Natural killer cell (primary cell): Measurements from ENCODE around the gene DNAJC4. TPM values are rescaled to one million over a fixed set of nuclear protein-coding genes. Genes with fewer than 3 reads are reported as not detected.

Source experiments
- ATAC-seq, 3 donors: fragments of 150-1000 bp in 2 of 3; fragments of 200-7000 bp in 1 of 3; cut with Tn5 transposase; 1 replicate in 1 of 3; 2 replicates in 2 of 3; pipeline ENCODE4 v1.10.0; 2021; ENCODE audit warnings: mild to moderate bottlenecking in 2 of 3, moderate library complexity in 2 of 3
- DNase-seq, 2 donors: peaks; one replicate each; pipeline versions ENCODE4 v3.0.0 to v3.0.0-alpha.2; 2013 to 2021; ENCODE audit warnings: mixed read lengths in 1 of 2
- H3K27ac ChIP-seq: one replicate; pipeline ENCODE4 v1.5.1; 2013; ENCODE audit warnings: mild to moderate bottlenecking, low read length
- H3K27me3 ChIP-seq: one replicate; pipeline ENCODE4 v1.6.1; 2013; ENCODE audit warnings: low read length; ENCODE audit not compliant: control insufficient read depth, insufficient read depth
- H3K36me3 ChIP-seq: one replicate; pipeline ENCODE4 v1.6.1; 2013; ENCODE audit warnings: low read length; ENCODE audit not compliant: control insufficient read depth, insufficient read depth
- H3K4me1 ChIP-seq: one replicate; pipeline ENCODE4 v1.6.1; 2013; ENCODE audit warnings: low read length; ENCODE audit not compliant: control insufficient read depth, insufficient read depth
- H3K4me3 ChIP-seq: one replicate; pipeline ENCODE4 v1.5.1; 2013; ENCODE audit warnings: low read length
- H3K9me3 ChIP-seq: one replicate; pipeline ENCODE4 v1.6.1; 2013; ENCODE audit warnings: low read length; ENCODE audit not compliant: control insufficient read depth, insufficient read depth
- H3K27ac Mint-ChIP-seq, 2 donors: one replicate each; pipeline ENCODE4 v1.8.0; 2022; ENCODE audit warnings: mild to moderate bottlenecking in 2 of 2, mixed read lengths in 2 of 2, moderate library complexity in 1 of 2
- H3K27me3 Mint-ChIP-seq, 2 donors: one replicate each; pipeline ENCODE4 v1.8.0; 2022; ENCODE audit warnings: low read depth in 2 of 2, mixed read lengths in 2 of 2
- H3K36me3 Mint-ChIP-seq: one replicate; pipeline ENCODE4 v1.8.0; 2022; ENCODE audit warnings: mixed read lengths
- H3K4me1 Mint-ChIP-seq, 2 donors: one replicate each; pipeline ENCODE4 v1.8.0; 2022; ENCODE audit warnings: mixed read lengths in 2 of 2
- H3K4me3 Mint-ChIP-seq: one replicate; pipeline ENCODE4 v1.8.0; 2022; ENCODE audit warnings: mild to moderate bottlenecking, moderate library complexity, mixed read lengths
- H3K9me3 Mint-ChIP-seq, 2 donors: one replicate each; pipeline ENCODE4 v1.8.0; 2022; ENCODE audit warnings: mixed read lengths in 2 of 2
- WGBS: methylation state at CpG from one replicate; pipeline ENCODE4 v1.1.7; 2013; ENCODE audit warnings: missing lambda C conversion rate; ENCODE audit not compliant: insufficient coverage; 5-methylcytosine and 5-hydroxymethylcytosine counted together
- intact Hi-C: fragments of 100-400 bp; cut with micrococcal nuclease; formaldehyde crosslinking; loops from one replicate; pipeline ENCODE4 v1.14.2; 2022
- total RNA-seq, 4 donors: library from RNA; stranded (reverse); fragments of 120-200 nt in 1 of 4; gene quantifications; one replicate each; pipeline versions ENCODE4 v1.2.3 to v1.2.4, GENCODE V29; 2013 to 2022
- TF ChIP-seq, protein P1 (sequence below): fragments of 200-600 bp; IDR thresholded peaks from one replicate; pipeline ENCODE4 v1.8.0; 2022; ENCODE audit warnings: antibody characterized with exemption

DNAJC4 gene
- total RNA-seq, 3 donors from 2014 or later (not counting 1 experiment from before 2014, with no cell fraction given): 45.0 to 47.0 (median 46.6) TPM

DNA sequence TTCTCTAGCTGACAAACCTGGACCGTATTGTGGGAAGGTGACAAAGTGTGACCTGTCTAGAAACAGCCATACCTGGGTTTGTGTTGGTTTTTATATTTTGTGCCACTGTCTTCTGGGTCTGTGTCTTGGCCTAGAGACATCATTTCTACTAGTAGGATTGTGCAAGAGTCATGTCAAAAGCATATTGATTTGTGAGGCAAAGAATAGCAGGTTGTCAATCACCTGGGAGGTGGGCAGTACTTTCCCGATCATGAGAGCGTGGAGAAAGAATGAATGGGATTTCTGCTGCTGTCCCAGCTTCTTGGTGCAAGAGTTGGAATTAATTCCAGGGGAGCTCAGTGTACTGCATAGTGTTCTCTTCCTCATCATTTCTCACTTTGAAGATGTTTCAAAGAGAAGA lies 28.8 kb upstream of the DNAJC4 start:
- Histone ChIP-seq H3K4me3 (no peak overlapping the region), H3K27ac (no peak overlapping the region), H3K9me3 (no peaks in the 10 kb centered on the region), H3K27me3 (no peaks in the 10 kb centered on the region), H3K4me1 (peaks cover 25% of the 10 kb centered on the region), H3K36me3 (peaks cover 68% of the 10 kb centered on the region)
- Mint-ChIP-seq H3K36me3 (peaks cover 14% of the 10 kb centered on the region), H3K9me3 (no peaks in the 10 kb centered on the region), H3K4me1 (peaks cover 17 to 25% of the 10 kb centered on the region in 2 donors), H3K4me3 (no peak overlapping the region), H3K27ac (peak overlapping the region in 1 of 2 donors; percentile 48), H3K27me3 (no peaks in the 10 kb centered on the region)
- 89% methylated on average over 3 of the region's 3 CpGs for WGBS
- DNase-seq (no peak), ATAC-seq (no peak)
- TF ChIP-seq, protein P1, sequence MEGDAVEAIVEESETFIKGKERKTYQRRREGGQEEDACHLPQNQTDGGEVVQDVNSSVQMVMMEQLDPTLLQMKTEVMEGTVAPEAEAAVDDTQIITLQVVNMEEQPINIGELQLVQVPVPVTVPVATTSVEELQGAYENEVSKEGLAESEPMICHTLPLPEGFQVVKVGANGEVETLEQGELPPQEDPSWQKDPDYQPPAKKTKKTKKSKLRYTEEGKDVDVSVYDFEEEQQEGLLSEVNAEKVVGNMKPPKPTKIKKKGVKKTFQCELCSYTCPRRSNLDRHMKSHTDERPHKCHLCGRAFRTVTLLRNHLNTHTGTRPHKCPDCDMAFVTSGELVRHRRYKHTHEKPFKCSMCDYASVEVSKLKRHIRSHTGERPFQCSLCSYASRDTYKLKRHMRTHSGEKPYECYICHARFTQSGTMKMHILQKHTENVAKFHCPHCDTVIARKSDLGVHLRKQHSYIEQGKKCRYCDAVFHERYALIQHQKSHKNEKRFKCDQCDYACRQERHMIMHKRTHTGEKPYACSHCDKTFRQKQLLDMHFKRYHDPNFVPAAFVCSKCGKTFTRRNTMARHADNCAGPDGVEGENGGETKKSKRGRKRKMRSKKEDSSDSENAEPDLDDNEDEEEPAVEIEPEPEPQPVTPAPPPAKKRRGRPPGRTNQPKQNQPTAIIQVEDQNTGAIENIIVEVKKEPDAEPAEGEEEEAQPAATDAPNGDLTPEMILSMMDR: no peak
- intact Hi-C loops: loop anchor here (5.0 kb wide), 1 partner anchor 451 kb away; no protein-coding TSS in a partner anchor

DNA sequence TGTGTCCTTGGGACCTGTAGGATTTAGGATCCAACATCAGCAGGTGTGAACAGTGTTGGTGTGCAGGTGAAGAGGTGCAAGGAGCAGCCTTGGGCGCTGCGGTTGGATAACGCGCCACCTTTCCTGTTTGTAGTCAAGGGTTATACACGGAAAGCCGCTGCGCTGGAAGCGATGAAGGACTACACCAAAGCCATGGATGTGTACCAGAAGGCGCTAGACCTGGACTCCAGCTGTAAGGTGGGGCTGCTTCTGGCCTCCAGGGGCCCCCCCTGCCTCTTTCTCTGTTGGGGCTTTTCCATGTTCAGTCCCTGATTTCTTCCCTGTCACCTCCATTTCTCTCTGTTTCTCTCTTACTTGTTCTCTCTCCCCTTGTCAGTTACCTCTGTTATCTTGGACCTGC lies 27.4 kb upstream of the DNAJC4 start:
- no peak for DNase-seq
- H3K36me3 Mint-ChIP-seq: peaks cover 6% of the 10 kb centered on the region
- over 99% methylated on average over 9 of the region's 9 CpGs for WGBS
- TF ChIP-seq, protein P1: no peak
- intact Hi-C loops: loop anchor here (5.0 kb wide), 1 partner anchor 449 kb away; no protein-coding TSS in a partner anchor
- H3K4me3 Mint-ChIP-seq: no peak overlapping the region
- no peak overlapping the region for H3K27ac Mint-ChIP-seq
- no peak for ATAC-seq
- H3K9me3 Mint-ChIP-seq: no peaks in the 10 kb centered on the region
- no peaks in the 10 kb centered on the region for H3K27me3 Mint-ChIP-seq
- H3K27me3 ChIP-seq: no peaks in the 10 kb centered on the region
- no peaks in the 10 kb centered on the region for H3K9me3 ChIP-seq
- H3K4me1 ChIP-seq: peaks cover 37% of the 10 kb centered on the region
- H3K36me3 ChIP-seq: peaks cover 53% of the 10 kb centered on the region
- H3K27ac ChIP-seq: no peak overlapping the region
- no peak overlapping the region for H3K4me3 ChIP-seq
- H3K4me1 Mint-ChIP-seq: peaks cover 22 to 37% of the 10 kb centered on the region in 2 donors

DNA sequence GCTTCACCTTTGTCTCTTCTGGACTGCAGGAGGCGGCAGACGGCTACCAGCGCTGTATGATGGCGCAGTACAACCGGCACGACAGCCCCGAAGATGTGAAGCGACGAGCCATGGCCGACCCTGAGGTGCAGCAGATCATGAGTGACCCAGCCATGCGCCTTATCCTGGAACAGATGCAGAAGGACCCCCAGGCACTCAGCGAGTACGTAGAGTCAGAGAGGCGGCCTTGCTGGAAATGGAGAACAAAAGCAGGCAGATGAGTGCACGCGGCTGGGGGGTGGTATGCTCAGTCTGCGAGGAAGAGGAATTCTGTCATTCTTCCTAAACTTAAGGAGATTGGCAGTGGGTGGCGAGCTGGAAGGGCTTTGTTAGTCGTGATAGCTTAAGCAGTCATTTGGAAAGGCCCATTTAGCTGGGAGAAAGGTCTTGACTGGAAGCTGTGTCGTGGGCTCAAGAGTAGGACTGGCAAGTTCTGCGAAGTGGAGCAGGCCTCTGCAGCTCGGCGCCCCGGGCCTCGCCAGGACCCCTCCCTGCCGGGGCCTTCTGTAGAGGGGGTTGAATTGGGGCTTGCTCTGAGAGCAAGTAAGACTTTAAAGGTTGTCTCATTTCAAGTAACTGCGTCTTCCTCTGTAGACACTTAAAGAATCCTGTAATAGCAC lies 26.8 kb upstream of the DNAJC4 start:
- intact Hi-C loops: loop anchor here (1.0 to 5.0 kb wide), 2 partner anchors 101 to 449 kb away; no protein-coding TSS in a partner anchor
- H3K4me3 ChIP-seq: no peak overlapping the region
- H3K27ac Mint-ChIP-seq: no peak overlapping the region
- no peaks in the 10 kb centered on the region for H3K9me3 Mint-ChIP-seq
- H3K27me3 Mint-ChIP-seq: no peaks in the 10 kb centered on the region
- DNase-seq (no peak), ATAC-seq (no peak)
- no peak overlapping the region for H3K27ac ChIP-seq
- peak overlapping the region; percentile 35 for H3K4me3 Mint-ChIP-seq
- peaks cover 22 to 43% of the 10 kb centered on the region in 2 donors for H3K4me1 Mint-ChIP-seq
- no peaks in the 10 kb centered on the region for H3K27me3 ChIP-seq
- peaks cover 6% of the 10 kb centered on the region for H3K36me3 Mint-ChIP-seq
- H3K4me1 ChIP-seq: peaks cover 43% of the 10 kb centered on the region
- H3K36me3 ChIP-seq: peaks cover 52% of the 10 kb centered on the region
- no peaks in the 10 kb centered on the region for H3K9me3 ChIP-seq
- 97% methylated on average over 27 of the region's 27 CpGs for WGBS
- TF ChIP-seq, protein P1: no peak

DNA sequence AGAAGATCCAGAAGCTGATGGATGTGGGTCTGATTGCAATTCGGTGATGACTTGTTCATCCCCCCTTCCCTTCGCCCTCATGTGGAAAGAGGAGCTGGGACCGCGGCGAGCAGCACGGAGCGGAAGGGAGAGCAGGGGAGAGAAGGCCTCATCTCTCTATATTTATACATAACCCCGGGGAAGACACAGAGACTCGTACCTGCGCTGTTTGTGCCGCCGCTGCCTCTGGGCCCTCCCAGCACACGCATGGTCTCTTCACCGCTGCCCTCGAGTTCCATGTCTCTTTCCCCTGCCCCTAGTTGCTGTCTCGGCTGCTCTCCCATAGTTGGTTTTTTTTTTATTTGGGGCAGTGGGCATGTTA lies 26.3 kb upstream of the DNAJC4 start:
- H3K27ac ChIP-seq: no peak overlapping the region
- Mint-ChIP-seq H3K27me3 (no peaks in the 10 kb centered on the region), H3K36me3 (peaks cover 6% of the 10 kb centered on the region), H3K9me3 (no peaks in the 10 kb centered on the region), H3K4me1 (peaks cover 25 to 48% of the 10 kb centered on the region in 2 donors), H3K4me3 (no peak overlapping the region), H3K27ac (peak overlapping the region; percentile 77 to 88)
- H3K27me3 ChIP-seq: no peaks in the 10 kb centered on the region
- no peak for ATAC-seq
- no peak overlapping the region for H3K4me3 ChIP-seq
- no peak for DNase-seq
- TF ChIP-seq, protein P1: no peak
- H3K9me3 ChIP-seq: no peaks in the 10 kb centered on the region
- H3K4me1 ChIP-seq: peaks cover 48% of the 10 kb centered on the region
- H3K36me3 ChIP-seq: peaks cover 53% of the 10 kb centered on the region
- WGBS: 93% methylated on average over 16 of the region's 16 CpGs
- intact Hi-C loops: loop anchor here (1.0 to 5.0 kb wide), 2 partner anchors 100 to 448 kb away; no protein-coding TSS in a partner anchor
